Spinal cord (tissue), 10 donors: ENCODE measurements around the gene GHR. TPM values are rescaled to one million over a fixed set of nuclear protein-coding genes. Genes with fewer than 3 reads are reported as not detected.

ENCODE experiments used
- DNase-seq, 6 donors: peaks; one replicate each; pipeline versions ENCODE4 v3.0.0 to v3.0.0-alpha.2; 2013 to 2015; ENCODE audit warnings: low spot score in 6 of 6, low read depth in 4 of 6
- H3K27ac ChIP-seq: one replicate; pipeline ENCODE4 v1.5.1; 2013; ENCODE audit warnings: low read depth, low read length, control low read depth
- H3K27me3 ChIP-seq: one replicate; pipeline ENCODE4 v1.6.1; 2013; ENCODE audit warnings: low read length; ENCODE audit not compliant: control insufficient read depth, insufficient read depth
- H3K36me3 ChIP-seq: one replicate; pipeline ENCODE4 v1.6.1; 2013; ENCODE audit warnings: low read length; ENCODE audit not compliant: control insufficient read depth, insufficient read depth
- H3K4me1 ChIP-seq: one replicate; pipeline ENCODE4 v1.6.1; 2013; ENCODE audit warnings: low read length; ENCODE audit not compliant: control insufficient read depth, insufficient read depth
- H3K4me3 ChIP-seq: one replicate; pipeline ENCODE4 v1.5.1; 2013; ENCODE audit warnings: low read depth, low read length, control low read depth
- H3K9me3 ChIP-seq: one replicate; pipeline ENCODE4 v1.6.1; 2013; ENCODE audit warnings: low read length; ENCODE audit not compliant: control insufficient read depth, insufficient read depth
- WGBS: methylation state at CpG from one replicate; pipeline ENCODE4 v1.1.5; 2013; ENCODE audit warnings: missing lambda C conversion rate; ENCODE audit not compliant: insufficient coverage; 5-methylcytosine and 5-hydroxymethylcytosine counted together
- polyA plus RNA-seq, 2 donors: library from polyadenylated mRNA; unstranded; fragments of 120-200 nt; gene quantifications; one replicate each; pipeline ENCODE4 v1.2.1, GENCODE V29; 2013; ENCODE audit not compliant: insufficient read length in 2 of 2
- total RNA-seq, 2 donors: library from RNA; depleted of rRNA in 1 of 2; stranded (reverse); fragments of 120-200 nt in 1 of 2; fragments of >200 nt in 1 of 2; gene quantifications; one replicate each; pipeline versions ENCODE4 v1.2.3 to v1.2.4, GENCODE V29; 2013 to 2014
- donor health status: healthy.

The GHR gene
- total and polyA plus RNA-seq, 4 donors, result 9.9 to 12.7 (median 11.7) TPM

- Histone ChIP-seq H3K27ac (no peak overlapping the region), H3K36me3 (no peaks in the 10 kb centered on the region), H3K9me3 (no peaks in the 10 kb centered on the region), H3K4me1 (no peaks in the 10 kb centered on the region), H3K27me3 (no peaks in the 10 kb centered on the region), H3K4me3 (no peak overlapping the region)
- WGBS, result no CpG with 5 or more reads among the region's 2 CpGs
- no peak for DNase-seq
Measured at GRCh38 chr5:42399702-42400101, 23.5 kb upstream of the GHR start.

- WGBS, result 100% methylated on average over 2 of the region's 3 CpGs
- no peak for DNase-seq
Measured at GRCh38 chr5:42400474-42400873, 22.8 kb upstream of the GHR start.

GRCh38 chr5:42403236-42403635 is 20.0 kb upstream of the GHR start:
- 92% methylated on average over 2 of the region's 2 CpGs for WGBS
- Histone ChIP-seq H3K36me3 (no peaks in the 10 kb centered on the region), H3K4me3 (no peak overlapping the region), H3K9me3 (no peaks in the 10 kb centered on the region), H3K4me1 (no peaks in the 10 kb centered on the region), H3K27ac (no peak overlapping the region), H3K27me3 (no peaks in the 10 kb centered on the region)
- DNase-seq, result no peak

More at GRCh38 chr5:42400474-42400873, 22.8 kb upstream of the GHR start:
- Histone ChIP-seq H3K36me3 (no peaks in the 10 kb centered on the region), H3K9me3 (no peaks in the 10 kb centered on the region), H3K4me1 (no peaks in the 10 kb centered on the region), H3K27ac (no peak overlapping the region), H3K27me3 (no peaks in the 10 kb centered on the region), H3K4me3 (no peak overlapping the region)

GRCh38 chr5:42404366-42404765 is 18.9 kb upstream of the GHR start:
- H3K9me3 ChIP-seq, result no peaks in the 10 kb centered on the region
- no peaks in the 10 kb centered on the region for H3K27me3 ChIP-seq
- no peak overlapping the region for H3K27ac ChIP-seq
- whole genome bisulfite sequencing, result no CpG with 5 or more reads among the region's 2 CpGs
- no peaks in the 10 kb centered on the region for H3K36me3 ChIP-seq
- no peak for DNase-seq
- H3K4me1 ChIP-seq, result no peaks in the 10 kb centered on the region
- no peak overlapping the region for H3K4me3 ChIP-seq

GRCh38 chr5:42419294-42419693 is 3.9 kb upstream of the GHR start:
- peaks cover 3% of the 10 kb centered on the region for H3K4me1 ChIP-seq
- H3K27me3 ChIP-seq, result no peaks in the 10 kb centered on the region
- no CpG with 5 or more reads among the region's 1 CpG for WGBS
- H3K36me3 ChIP-seq, result no peaks in the 10 kb centered on the region
- no peak overlapping the region for H3K4me3 ChIP-seq
- no peak overlapping the region for H3K27ac ChIP-seq
- no peaks in the 10 kb centered on the region for H3K9me3 ChIP-seq
- DNase-seq, result no peak

- Histone ChIP-seq H3K36me3 (no peaks in the 10 kb centered on the region), H3K4me1 (peaks cover 13% of the 10 kb centered on the region), H3K9me3 (no peaks in the 10 kb centered on the region), H3K27me3 (peaks cover 3% of the 10 kb centered on the region), H3K27ac (peak overlapping the region; percentile 10), H3K4me3 (peak overlapping the region; percentile 57)
- DNase-seq, result peak in 1 of 6 donors; percentile 9
- 19% methylated on average over 4 of the region's 7 CpGs for WGBS
Measured at GRCh38 chr5:42422656-42423280, 471 bp upstream of the GHR start.

- peaks cover 13% of the 10 kb centered on the region for H3K4me1 ChIP-seq
- WGBS, result 60% methylated on average over 1 of the region's 3 CpGs
- H3K4me3 ChIP-seq, result no peak overlapping the region
- no peaks in the 10 kb centered on the region for H3K36me3 ChIP-seq
- no peaks in the 10 kb centered on the region for H3K9me3 ChIP-seq
- peaks cover 3% of the 10 kb centered on the region for H3K27me3 ChIP-seq
- DNase-seq, result peak in 1 of 6 donors; percentile 19
- no peak overlapping the region for H3K27ac ChIP-seq
Measured at GRCh38 chr5:42426016-42426415, 2.8 kb downstream of the GHR start.

GRCh38 chr5:42429694-42430093 is 6.5 kb downstream of the GHR start:
- Histone ChIP-seq H3K4me1 (peaks cover 6% of the 10 kb centered on the region), H3K27me3 (peaks cover 2% of the 10 kb centered on the region), H3K36me3 (no peaks in the 10 kb centered on the region), H3K4me3 (no peak overlapping the region), H3K9me3 (no peaks in the 10 kb centered on the region), H3K27ac (no peak overlapping the region)
- DNase-seq, result no peak
- WGBS, result no CpG with 5 or more reads among the region's 1 CpG

GRCh38 chr5:42434047-42434724 is 10.9 kb downstream of the GHR start:
- H3K36me3 ChIP-seq, result no peaks in the 10 kb centered on the region
- no peak for DNase-seq
- H3K9me3 ChIP-seq, result no peaks in the 10 kb centered on the region
- no peak overlapping the region for H3K27ac ChIP-seq
- H3K4me3 ChIP-seq, result no peak overlapping the region
- H3K4me1 ChIP-seq, result no peaks in the 10 kb centered on the region
- no peaks in the 10 kb centered on the region for H3K27me3 ChIP-seq

- Histone ChIP-seq H3K36me3 (no peaks in the 10 kb centered on the region), H3K27me3 (no peaks in the 10 kb centered on the region), H3K9me3 (no peaks in the 10 kb centered on the region), H3K4me3 (no peak overlapping the region), H3K27ac (no peak overlapping the region), H3K4me1 (no peaks in the 10 kb centered on the region)
- no peak for DNase-seq
Measured at GRCh38 chr5:42436051-42436450, 12.8 kb downstream of the GHR start.
